H1 (cell line): ENCODE measurements around the gene PDZD8. TPM values are rescaled to one million over a fixed set of nuclear protein-coding genes. Genes with fewer than 3 reads are reported as not detected.
"Not testable (repeated sequence)": the region's sequence is repeated elsewhere in the genome, so short reads cannot be mapped to it uniquely, and the experiment has no call there.

Source experiments
- CTCF ChIA-PET: fragments of 300-600 bp; sonication (Branson Sonifier 250); formaldehyde crosslinking; loops from one replicate; lab custom pipeline; 2021; ENCODE audit not compliant: partially characterized antibody; lab: Charles Lee
- POLR2A ChIA-PET: fragments of 300-600 bp; sonication (Branson Sonifier 250); formaldehyde crosslinking; loops from one replicate; lab custom pipeline; 2021; ENCODE audit warnings: inconsistent platforms; ENCODE audit not compliant: partially characterized antibody; lab: Charles Lee
- DNase-seq, 2 experiments: peaks; one replicate each; pipeline versions ENCODE4 v3.0.0 to v3.0.0-alpha.2; 2010 to 2022; ENCODE audit warnings: low spot score in 2 of 2, low read depth in 1 of 2, mixed read lengths in 1 of 2
- FAIRE-seq: peaks from 2 replicates; lab custom pipeline; 2011; peaks lifted over from hg19 to GRCh38; lab: Jason Lieb, UNC
- H2AFZ ChIP-seq: 2 replicates; pipeline ENCODE4 v1.8.1; 2012; ENCODE audit warnings: low read length, inconsistent platforms
- H2AK5ac ChIP-seq: 2 replicates; pipeline ENCODE4 v1.6.1; 2013; ENCODE audit warnings: low read depth, low read length
- H2BK120ac ChIP-seq: replicated peaks from 2 replicates; pipeline ENCODE3; 2013; ENCODE audit warnings: low read depth, low read length, inconsistent platforms
- H2BK12ac ChIP-seq: 2 replicates; pipeline ENCODE4 v1.6.1; 2013; ENCODE audit warnings: low read depth, low read length
- H2BK15ac ChIP-seq: 2 replicates; pipeline ENCODE4 v1.6.1; 2013; ENCODE audit warnings: low read length
- H2BK20ac ChIP-seq: 2 replicates; pipeline ENCODE4 v1.6.1; 2013; ENCODE audit warnings: low read length
- H2BK5ac ChIP-seq: 2 replicates; pipeline ENCODE4 v1.6.1; 2013; ENCODE audit warnings: low read depth, low read length
- H3K14ac ChIP-seq: 2 replicates; pipeline ENCODE4 v1.6.1; 2013; ENCODE audit warnings: inconsistent platforms; ENCODE audit not compliant: insufficient read length
- H3K18ac ChIP-seq: 2 replicates; pipeline ENCODE4 v1.6.1; 2013; ENCODE audit warnings: low read length; ENCODE audit errors: extremely low read depth
- H3K23ac ChIP-seq: 2 replicates; pipeline ENCODE4 v1.6.1; 2013; ENCODE audit warnings: inconsistent platforms; ENCODE audit not compliant: insufficient read length
- H3K23me2 ChIP-seq: 2 replicates; pipeline ENCODE4 v1.6.1; 2013; ENCODE audit warnings: low read depth, low read length
- H3K27ac ChIP-seq: 2 replicates; pipeline ENCODE4 v1.6.1; 2011; ENCODE audit warnings: low read depth, low read length, inconsistent platforms
- H3K27me3 ChIP-seq, 4 experiments: replicated peaks in 1 of 4; 1 replicate in 1 of 4; 2 replicates in 3 of 4; pipeline versions ENCODE4 v1.6.1 to v1.8.1; 2011 to 2013; ENCODE audit warnings: low read length in 3 of 4, mild to moderate bottlenecking in 3 of 4, inconsistent platforms in 2 of 4, mixed read lengths in 2 of 4, moderate library complexity in 1 of 4; ENCODE audit not compliant: control insufficient read depth in 3 of 4, insufficient read depth in 3 of 4; ENCODE audit errors: extremely low read depth in 1 of 4
- H3K36me3 ChIP-seq, 4 experiments: 2 replicates each; pipeline versions ENCODE4 v1.6.1 to v1.8.1; 2011 to 2013; ENCODE audit warnings: mild to moderate bottlenecking in 4 of 4, low read length in 3 of 4, moderate library complexity in 2 of 4, control low read depth in 1 of 4, inconsistent platforms in 1 of 4; ENCODE audit not compliant: insufficient read depth in 4 of 4, control insufficient read depth in 2 of 4
- H3K4ac ChIP-seq: replicated peaks from 2 replicates; pipeline ENCODE3; 2013; ENCODE audit warnings: low read length, low read depth, mixed read lengths, inconsistent platforms; ENCODE audit not compliant: insufficient read length
- H3K4me1 ChIP-seq, 4 experiments: replicated peaks in 1 of 4; 1 replicate in 1 of 4; 2 replicates in 3 of 4; pipeline versions ENCODE4 v1.6.1 to v1.8.1; 2011 to 2013; ENCODE audit warnings: low read length in 3 of 4, inconsistent platforms in 2 of 4, mixed read lengths in 1 of 4; ENCODE audit not compliant: insufficient read depth in 4 of 4, control insufficient read depth in 3 of 4
- H3K4me2 ChIP-seq, 2 experiments: 2 replicates each; pipeline versions ENCODE4 v1.6.1 to v1.8.1; 2011 to 2013; ENCODE audit warnings: low read depth in 2 of 2, low read length in 2 of 2, control low read depth in 1 of 2, inconsistent platforms in 1 of 2, mild to moderate bottlenecking in 1 of 2; ENCODE audit not compliant: insufficient read depth in 1 of 2
- H3K4me3 ChIP-seq, 4 experiments: fragments of 200-600, 300-600 bp in 1 of 4; sonication (generic), shearing (Covaris generic), sonication (Bioruptor Twin) in 1 of 4; 2 replicates each; pipeline versions ENCODE4 v1.5.1 to v1.8.1; 2011 to 2016; ENCODE audit warnings: low read length in 4 of 4, low read depth in 3 of 4, control low read depth in 2 of 4, inconsistent platforms in 2 of 4, mild to moderate bottlenecking in 2 of 4, mixed read lengths in 1 of 4, moderate library complexity in 1 of 4; ENCODE audit not compliant: insufficient read depth in 2 of 4; ENCODE audit errors: extremely low read depth in 1 of 4
- H3K56ac ChIP-seq: replicated peaks from 2 replicates; pipeline ENCODE3; 2013; ENCODE audit warnings: low read depth, mild to moderate bottlenecking, mixed read lengths, low read length, inconsistent platforms; ENCODE audit not compliant: insufficient read length
- H3K79me1 ChIP-seq: 2 replicates; pipeline ENCODE4 v1.6.1; 2013; ENCODE audit warnings: low read depth, low read length, control low read depth
- H3K79me2 ChIP-seq, 2 experiments: 2 replicates each; pipeline versions ENCODE4 v1.6.1 to v1.8.1; 2012 to 2013; ENCODE audit warnings: low read length in 2 of 2, mild to moderate bottlenecking in 2 of 2, inconsistent platforms in 1 of 2; ENCODE audit not compliant: insufficient read depth in 2 of 2, control insufficient read depth in 1 of 2
- H3K9ac ChIP-seq, 4 experiments: replicated peaks in 1 of 4; 1 replicate in 1 of 4; 2 replicates in 3 of 4; pipeline versions ENCODE4 v1.6.1 to v1.8.1; 2011 to 2013; ENCODE audit warnings: low read depth in 3 of 4, low read length in 3 of 4, control low read depth in 2 of 4, mild to moderate bottlenecking in 2 of 4, moderate library complexity in 2 of 4, inconsistent platforms in 1 of 4; ENCODE audit errors: extremely low read depth in 1 of 4
- H3K9me3 ChIP-seq, 2 experiments: 2 replicates each; pipeline versions ENCODE4 v1.6.1 to v1.8.1; 2012 to 2013; ENCODE audit warnings: mild to moderate bottlenecking in 2 of 2, moderate library complexity in 2 of 2, control low read depth in 1 of 2, inconsistent platforms in 1 of 2, low read depth in 1 of 2, low read length in 1 of 2, mixed read lengths in 1 of 2; ENCODE audit not compliant: insufficient read depth in 2 of 2
- H4K20me1 ChIP-seq, 2 experiments: replicated peaks in 1 of 2; 2 replicates each; pipeline versions ENCODE3 to v1.8.1; 2011 to 2013; ENCODE audit warnings: inconsistent platforms in 2 of 2, low read length in 2 of 2, mild to moderate bottlenecking in 1 of 2; ENCODE audit not compliant: insufficient read depth in 2 of 2, control insufficient read depth in 1 of 2
- H4K5ac ChIP-seq: 2 replicates; pipeline ENCODE4 v1.6.1; 2013; ENCODE audit warnings: low read length, low read depth, mixed read lengths, inconsistent platforms; ENCODE audit not compliant: insufficient read length
- H4K8ac ChIP-seq: 2 replicates; pipeline ENCODE4 v1.8.0; 2013; ENCODE audit warnings: mild to moderate bottlenecking, moderate library complexity, low read length, inconsistent platforms; ENCODE audit not compliant: insufficient read depth; ENCODE audit errors: extremely low read depth
- H4K91ac ChIP-seq: replicated peaks from 2 replicates; pipeline ENCODE3; 2013; ENCODE audit warnings: low read length, mixed read lengths, inconsistent platforms; ENCODE audit not compliant: insufficient read length
- WGBS, 2 experiments: shearing (Covaris generic) in 1 of 2; methylation state at CpG; one replicate each; pipeline versions ENCODE4 v1.1.6 to v1.1.7; 2013 to 2015; ENCODE audit warnings: low lambda C conversion rate in 2 of 2, mixed read lengths in 2 of 2, inconsistent platforms in 1 of 2, low coverage in 1 of 2, missing lambda C conversion rate in 1 of 2; ENCODE audit not compliant: insufficient replicate concordance in 2 of 2, insufficient coverage in 1 of 2, insufficient read length in 1 of 2; ENCODE audit errors: extremely low coverage in 1 of 2, missing lambda C conversion rate in 1 of 2; 5-methylcytosine and 5-hydroxymethylcytosine counted together
- polyA plus RNA-seq, 7 experiments: library from polyadenylated mRNA; depleted of rRNA in 3 of 7; stranded (reverse) in 5 of 7; unstranded in 2 of 7; fragments of >200 nt in 5 of 7; fragments of 200-250 nt in 2 of 7; gene quantifications; 1 replicate in 5 of 7; 2 replicates in 1 of 7; 4 replicates in 1 of 7; pipeline versions ENCODE4 v1.2.1 to v1.2.3, GENCODE V29; 2011 to 2013; ENCODE audit warnings: missing spikeins in 2 of 7, mixed read lengths in 2 of 7
- total RNA-seq: library from RNA; stranded (reverse); fragmentation: NEBNext Ultra II Directional; extraction: Animal tissue kit (Norgen Biotek cat#: 25700); gene quantifications from 2 replicates; pipeline ENCODE4 v1.2.1, GENCODE V29; 2021

PDZD8 gene
- total and polyA plus RNA-seq, 2 of the 8 experiments (the other 6 are each of a cell fraction or from before 2014, with no cell fraction given) = 10.9 to 50.1 TPM

DNA sequence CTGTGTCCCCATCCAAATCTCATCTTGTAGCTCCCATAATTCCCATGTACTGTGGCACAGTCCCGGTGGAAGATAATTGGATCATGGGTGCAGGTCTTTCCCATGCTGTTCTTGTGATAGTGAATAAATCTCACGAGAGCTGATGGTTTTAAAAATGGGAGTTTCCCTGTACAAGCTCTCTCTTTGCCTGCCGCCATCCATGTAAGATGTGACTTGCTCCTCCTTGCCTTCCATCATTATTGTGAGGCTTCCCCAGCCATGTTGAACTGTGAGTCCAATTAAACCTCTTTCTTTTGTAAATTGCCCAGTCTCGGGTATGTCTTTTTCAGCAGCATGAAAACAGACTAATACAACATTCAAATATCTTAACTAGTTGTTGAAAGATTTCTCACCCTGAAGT lies 145.1 kb downstream of the PDZD8 start:
- H2BK5ac ChIP-seq, FAIRE-seq, H3K4me1 ChIP-seq: not testable (repeated sequence)

More for the DNA sequence above, 145.1 kb downstream of the PDZD8 start:
- H3K27ac ChIP-seq, H3K14ac ChIP-seq, H4K91ac ChIP-seq, H2BK20ac ChIP-seq, H3K23ac ChIP-seq, DNase-seq, H4K8ac ChIP-seq, H3K27me3 ChIP-seq, H3K23me2 ChIP-seq, H3K9me3 ChIP-seq, H3K9ac ChIP-seq, H3K4me2 ChIP-seq, H3K79me1 ChIP-seq, POLR2A ChIA-PET, H3K4me3 ChIP-seq, H2BK120ac ChIP-seq, H3K18ac ChIP-seq, H3K56ac ChIP-seq, H2BK15ac ChIP-seq, H3K36me3 ChIP-seq, H3K79me2 ChIP-seq, H3K4ac ChIP-seq, H2BK12ac ChIP-seq, H4K5ac ChIP-seq, H4K20me1 ChIP-seq, H2AFZ ChIP-seq, H2AK5ac ChIP-seq: not testable (repeated sequence)
- CTCF ChIA-PET = interaction anchor here (0.7 to 2.3 kb wide), 6 partner anchors 13 to 166 kb away, joined by 3 to 14 read pairs (median 3); no protein-coding TSS in a partner anchor
- WGBS, 2 experiments = 96% methylated on average over 4 of the region's 4 CpGs; no CpG with 5 or more reads in 1 of the 2 experiments
